ENCODE measurements around the gene CDK19.
"Not testable (repeated sequence)": the region's sequence is repeated elsewhere in the genome, so short reads cannot be mapped to it uniquely, and the experiment has no call there.

The CDK19 gene

DNA sequence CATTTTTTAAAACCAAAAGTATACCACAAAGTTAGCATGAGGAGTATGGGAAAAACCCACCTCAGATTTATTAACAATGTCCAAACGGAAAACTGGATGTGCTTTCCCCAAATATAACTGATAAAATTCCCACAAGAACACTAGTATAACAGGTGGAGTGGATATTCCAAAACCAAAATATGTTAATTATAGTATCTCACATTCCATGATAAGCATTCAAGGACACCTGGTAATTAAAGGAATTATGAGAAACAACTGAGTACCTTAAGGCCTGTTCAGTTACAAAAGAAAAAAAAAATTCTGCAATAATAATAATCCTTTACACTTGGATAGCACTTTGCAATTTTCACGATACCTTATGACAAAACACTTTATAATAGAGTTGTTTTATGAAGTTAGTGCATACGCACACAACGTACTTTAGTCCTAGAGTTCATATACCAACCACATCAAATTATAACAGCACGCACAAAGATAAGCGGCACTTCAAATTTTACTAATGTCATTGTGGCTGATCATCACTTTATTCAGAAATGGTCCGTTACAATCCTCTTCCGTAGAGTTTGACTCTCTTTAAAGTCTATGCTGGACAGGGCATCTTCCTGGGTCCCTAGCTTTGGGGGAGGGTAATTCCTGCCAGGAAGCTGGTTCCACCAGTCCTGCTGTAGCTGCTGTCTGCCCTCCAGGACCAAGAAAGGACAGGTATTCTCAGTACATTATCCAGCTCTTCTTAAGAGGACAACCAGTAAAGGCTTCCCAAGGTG lies 1.7 kb downstream of the CDK19 start:
- DNase-seq, result no peak

DNA sequence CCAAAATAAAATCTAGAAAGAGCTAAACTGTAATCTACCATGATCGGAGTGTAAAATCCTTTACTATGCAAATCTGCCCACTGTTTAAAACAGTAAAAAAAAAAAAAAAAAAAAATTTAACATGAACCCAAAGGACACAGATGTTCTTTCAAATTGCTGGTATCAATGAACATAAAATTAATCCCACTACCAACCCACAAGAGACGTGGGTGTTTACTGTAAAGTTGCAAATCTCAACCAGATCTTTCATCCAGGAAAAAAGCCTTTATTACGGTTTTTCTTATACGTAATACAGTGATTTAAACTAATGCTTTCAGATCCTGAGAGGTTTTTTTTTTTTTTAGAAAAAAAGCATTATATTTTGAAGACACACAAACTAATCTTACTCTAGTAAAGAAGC lies 2.5 kb downstream of the CDK19 start:
- no peak for DNase-seq

GRCh38 chr6:110810896-110811586 lies 4.2 kb downstream of the CDK19 start:
- DNase-seq, result no peak

DNA sequence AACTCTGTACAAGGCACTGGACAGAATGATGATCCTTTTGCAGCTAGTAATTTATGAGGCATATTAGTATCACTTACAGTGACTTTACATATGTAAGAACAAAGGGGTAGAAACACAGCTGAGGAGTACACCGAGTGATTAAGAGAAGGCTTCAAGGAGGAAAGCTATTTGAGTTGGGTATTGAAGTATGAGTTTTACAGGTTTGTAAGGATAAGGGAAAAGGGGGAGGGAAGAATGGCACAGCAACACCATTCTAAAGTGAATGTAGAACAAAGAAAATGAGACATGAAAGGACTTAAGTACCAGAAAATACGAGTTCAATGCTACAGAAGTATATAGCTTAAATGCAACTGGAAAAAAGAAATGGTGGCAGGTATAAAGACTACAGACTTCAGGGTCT lies 5.5 kb downstream of the CDK19 start:
- no peak for DNase-seq

- DNase-seq, result not testable (repeated sequence)
Measured at GRCh38 chr6:110802175-110802574, 13.1 kb downstream of the CDK19 start.

DNA sequence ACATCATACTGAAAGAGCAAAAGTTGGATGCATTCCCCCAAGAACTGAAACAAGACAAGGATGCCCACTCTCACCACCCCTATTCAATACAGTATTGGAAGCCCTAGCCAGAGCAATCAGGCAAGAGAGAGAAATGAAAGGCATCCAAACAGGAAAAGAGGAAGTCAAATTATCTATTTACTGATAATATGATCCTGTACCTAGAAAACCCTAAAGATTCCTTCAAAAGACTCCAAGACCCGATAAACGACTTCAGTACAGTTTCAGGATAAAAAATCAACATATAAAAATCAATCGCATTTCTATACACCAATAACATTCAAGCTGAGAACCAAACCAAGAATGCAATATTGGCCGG lies 14.5 kb downstream of the CDK19 start:
- no peak for DNase-seq

GRCh38 chr6:110800196-110800838 lies 15.0 kb downstream of the CDK19 start:
- no peak for DNase-seq

DNA sequence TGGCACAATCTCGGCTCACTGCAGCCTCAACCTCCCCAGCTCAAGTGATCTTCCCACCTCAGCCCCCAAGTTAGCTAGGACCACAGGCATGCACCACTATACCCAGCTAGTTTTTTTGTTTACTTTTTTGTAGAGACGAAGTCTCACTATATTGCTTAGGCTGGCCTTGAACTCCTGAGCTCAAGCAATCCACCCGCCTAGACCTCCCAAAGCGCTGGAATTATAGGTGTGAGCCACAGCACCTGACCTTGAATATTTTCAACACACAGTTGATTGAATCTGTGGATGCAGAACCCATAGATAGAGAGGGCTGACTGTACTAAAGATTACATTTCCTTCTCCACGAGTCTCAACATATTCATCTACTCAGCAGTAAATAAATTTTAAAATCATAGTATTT lies 15.6 kb downstream of the CDK19 start:
- DNase-seq, result no peak

DNA sequence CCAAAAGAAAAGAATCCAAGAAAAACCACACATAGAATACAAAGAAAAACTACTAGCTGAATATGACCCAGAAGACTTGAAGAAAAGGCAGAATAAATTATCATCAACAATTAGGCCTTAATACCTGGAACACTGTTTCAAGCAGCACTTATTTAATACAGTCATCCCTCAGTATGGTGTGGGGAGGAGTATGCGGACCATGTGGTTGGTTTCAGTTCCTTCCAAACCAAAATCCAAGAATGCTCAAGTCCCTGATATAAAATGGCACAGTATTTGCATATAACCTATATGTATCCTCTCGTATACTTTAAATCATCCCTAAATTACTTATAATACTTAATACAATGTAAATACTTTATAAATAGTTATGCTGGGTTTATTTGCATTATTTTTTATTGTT lies 16.1 kb downstream of the CDK19 start:
- DNase-seq, result no peak

DNA sequence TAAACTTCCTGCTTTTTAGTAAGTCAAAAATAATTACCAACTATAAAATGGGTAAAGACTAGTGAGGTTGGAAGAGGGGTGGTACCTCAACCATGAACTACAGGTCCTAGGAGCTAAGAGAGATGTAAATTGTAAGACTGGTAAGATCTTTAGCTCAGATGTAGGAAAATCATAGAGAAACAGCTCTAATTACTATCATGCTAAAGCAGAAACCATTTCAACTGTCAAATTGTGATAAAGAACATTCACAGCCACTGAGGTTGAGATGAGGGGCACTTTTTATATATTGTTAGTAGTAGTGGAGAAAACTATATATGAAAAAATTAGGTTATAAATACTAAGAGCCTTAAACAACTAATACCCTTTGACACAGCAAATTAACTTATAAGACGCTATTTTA lies 20.0 kb downstream of the CDK19 start:
- no peak for DNase-seq

DNA sequence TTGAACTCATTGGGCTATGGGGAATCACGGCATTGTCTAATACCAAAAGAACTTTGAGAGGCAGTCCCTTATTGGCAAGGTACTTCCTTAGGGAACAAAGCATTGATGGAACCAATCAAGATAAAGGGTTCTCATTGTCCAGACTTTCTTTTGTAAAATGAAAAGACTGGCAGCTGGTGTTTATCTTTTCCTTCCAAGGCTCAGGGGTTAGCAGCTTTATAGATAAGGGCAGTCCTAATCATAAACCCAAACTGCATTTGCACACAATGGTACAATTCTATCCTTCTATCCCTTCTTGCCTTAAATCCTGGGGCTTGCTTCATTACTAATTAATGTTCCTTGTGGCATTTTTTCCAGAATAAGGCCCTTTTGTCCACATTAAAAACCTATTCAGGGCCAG lies 28.6 kb downstream of the CDK19 start:
- no peak for DNase-seq

GRCh38 chr6:110786271-110786670 lies 29.0 kb downstream of the CDK19 start:
- no peak for DNase-seq

GRCh38 chr6:110784610-110784979 lies 30.7 kb downstream of the CDK19 start:
- peak; percentile 2 for DNase-seq

- DNase-seq, result peak; percentile 10
Measured at GRCh38 chr6:110781522-110782214, 33.6 kb downstream of the CDK19 start.

DNA sequence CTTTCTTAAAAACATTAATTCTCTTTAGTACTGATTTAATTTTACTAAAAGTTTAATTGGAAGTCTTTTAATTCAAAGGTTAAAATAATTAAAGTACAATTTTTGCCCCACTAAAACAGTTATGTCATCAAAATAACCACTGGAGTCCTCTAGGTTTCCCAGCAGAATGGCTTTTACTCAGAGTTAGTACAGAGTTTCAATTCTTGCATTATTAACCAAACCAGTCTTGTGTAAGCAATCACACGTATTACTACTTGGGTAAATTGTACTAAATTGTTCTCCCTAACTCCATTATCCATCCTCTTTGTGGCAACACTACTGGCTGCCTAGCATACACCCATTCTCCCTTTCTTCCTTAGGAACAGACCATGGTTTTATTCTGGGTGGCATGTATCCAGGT lies 36.9 kb downstream of the CDK19 start:
- no peak for DNase-seq

- DNase-seq, result no peak
Measured at GRCh38 chr6:110777636-110778035, 37.6 kb downstream of the CDK19 start.

DNA sequence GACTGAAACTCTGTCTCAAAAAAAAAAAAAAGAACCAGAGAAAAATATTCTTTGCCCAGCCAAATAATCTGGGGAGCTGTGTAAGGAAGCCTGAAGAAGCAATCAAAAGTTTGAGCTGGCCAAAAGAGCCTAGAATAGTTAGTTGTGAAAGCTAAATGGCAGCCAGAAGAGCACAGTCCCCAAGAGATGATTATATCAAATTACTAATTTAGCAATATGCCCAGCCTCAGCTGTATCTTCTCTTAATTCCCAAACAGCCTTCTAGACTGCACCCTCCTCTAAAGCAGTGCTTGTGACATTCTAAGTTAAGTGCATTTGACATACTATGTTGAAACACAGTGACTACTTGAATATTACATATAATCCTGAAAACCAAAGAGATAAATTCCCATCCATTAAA lies 38.9 kb downstream of the CDK19 start:
- DNase-seq, result no peak

- DNase-seq, result no peak
Measured at GRCh38 chr6:110769923-110770322, 45.3 kb downstream of the CDK19 start.

- no peak for DNase-seq
Measured at GRCh38 chr6:110768057-110768456, 47.2 kb downstream of the CDK19 start.

DNA sequence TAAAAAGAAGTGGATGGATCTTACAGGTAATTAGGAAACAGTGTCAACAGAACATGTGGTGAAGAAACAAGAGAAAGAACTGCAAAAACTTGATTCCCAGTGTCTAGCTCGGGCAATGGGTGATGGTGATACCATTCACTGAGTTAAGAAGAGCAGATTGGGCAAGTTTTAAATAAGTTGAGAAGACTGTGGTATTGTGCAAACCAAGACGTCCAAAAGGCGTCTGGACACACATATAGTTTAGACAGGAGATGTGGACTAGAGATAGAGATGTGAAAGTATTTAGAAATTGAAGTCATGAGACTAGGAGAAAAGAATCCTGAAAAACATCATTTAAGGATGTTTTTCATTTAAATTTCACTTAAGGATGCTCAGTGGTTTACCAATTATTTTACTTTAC lies 53.9 kb downstream of the CDK19 start:
- DNase-seq, result no peak

- DNase-seq, result no peak
Measured at GRCh38 chr6:110760589-110760988, 54.7 kb downstream of the CDK19 start.

GRCh38 chr6:110760098-110760497 lies 55.2 kb downstream of the CDK19 start:
- DNase-seq, result not testable (repeated sequence)

DNA sequence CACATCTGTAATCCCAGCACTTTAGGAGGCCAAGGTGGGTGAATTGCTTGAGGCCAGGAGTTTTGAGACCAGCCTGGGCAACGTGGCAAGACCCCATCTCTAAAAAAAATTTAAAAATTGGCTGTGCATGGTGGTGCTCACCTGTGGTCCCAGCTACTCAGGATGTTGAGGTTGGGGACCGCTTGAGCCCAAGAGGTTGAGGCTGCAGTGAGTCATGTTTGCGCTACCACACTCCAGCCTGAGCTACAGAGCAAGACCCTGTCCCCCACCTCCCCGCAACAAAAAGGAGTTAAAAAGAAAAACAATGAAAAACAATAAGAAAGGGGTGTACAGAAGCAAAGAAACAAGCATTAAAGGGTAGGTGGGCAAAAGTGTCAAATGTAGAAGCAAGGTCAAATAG lies 57.3 kb downstream of the CDK19 start:
- DNase-seq, result no peak

- no peak for DNase-seq
Measured at GRCh38 chr6:110756817-110757216, 58.5 kb downstream of the CDK19 start.
